Stimulated activated CD4-positive, alpha-beta T cell treated with anti-CD3 and anti-CD28 coated beads, Interleukin-12 subunit alpha, Interleukin-12 subunit beta, amount 100 ng/mL, for 48 hours (primary cell): ENCODE measurements around the gene ABCG5.

Experiments used
- DNase-seq, 3 donors: peaks; one replicate each; pipeline ENCODE4 v3.0.0-alpha.2; 2020; ENCODE audit warnings: low read depth in 2 of 3, low spot score in 1 of 3

Gene ABCG5

GRCh38 chr2:43810888-43811287, 27.8 kb downstream of the ABCG5 start:
- no peak for DNase-seq

GRCh38 chr2:43810452-43810851, 28.2 kb downstream of the ABCG5 start:
- no peak for DNase-seq

- no peak for DNase-seq
Measured at GRCh38 chr2:43806719-43807031, 32.0 kb downstream of the ABCG5 start.

- no peak for DNase-seq
Measured at GRCh38 chr2:43803113-43803512, 35.5 kb downstream of the ABCG5 start.

- DNase-seq, result no peak
Measured at GRCh38 chr2:43802135-43802534, 36.5 kb downstream of the ABCG5 start.

- DNase-seq, result no peak
Measured at GRCh38 chr2:43800894-43801293, 37.7 kb downstream of the ABCG5 start.

GRCh38 chr2:43798300-43798699, 40.3 kb downstream of the ABCG5 start:
- DNase-seq, result no peak

GRCh38 chr2:43796206-43796605, 42.4 kb downstream of the ABCG5 start:
- DNase-seq, result no peak

GRCh38 chr2:43794956-43795355, 43.7 kb downstream of the ABCG5 start:
- DNase-seq, result no peak

GRCh38 chr2:43792653-43793052, 46.0 kb downstream of the ABCG5 start:
- no peak for DNase-seq

- no peak for DNase-seq
Measured at GRCh38 chr2:43791035-43791765, 47.4 kb downstream of the ABCG5 start.

- no peak for DNase-seq
Measured at GRCh38 chr2:43790147-43790546, 48.5 kb downstream of the ABCG5 start.

GRCh38 chr2:43788646-43789045, 50.0 kb downstream of the ABCG5 start:
- no peak for DNase-seq

- no peak for DNase-seq
Measured at GRCh38 chr2:43787895-43788294, 50.7 kb downstream of the ABCG5 start.

- no peak for DNase-seq
Measured at GRCh38 chr2:43778233-43778632, 60.4 kb downstream of the ABCG5 start.

- no peak for DNase-seq
Measured at GRCh38 chr2:43777306-43777926, 61.2 kb downstream of the ABCG5 start.

GRCh38 chr2:43776324-43776723, 62.3 kb downstream of the ABCG5 start:
- no peak for DNase-seq

GRCh38 chr2:43774617-43775016, 64.0 kb downstream of the ABCG5 start:
- DNase-seq, result no peak

GRCh38 chr2:43773876-43774613, 64.6 kb downstream of the ABCG5 start, which contains the start of gene DYNC2LI1:
DYNC2LI1 (plus strand) TSS chr2:43774039; CDS start chr2:43774139, 100 bp downstream.
- DNase-seq, result peak; percentile 73 to 85 (median 80)

- no peak for DNase-seq
Measured at GRCh38 chr2:43766006-43766405, 72.6 kb downstream of the ABCG5 start.

- DNase-seq, result no peak
Measured at GRCh38 chr2:43764086-43764705, 74.4 kb downstream of the ABCG5 start.

GRCh38 chr2:43763091-43763490, 75.5 kb downstream of the ABCG5 start:
- no peak for DNase-seq
